Activated gamma-delta T cell treated with Interleukin-2 at 50 U/mL for 16 hours (primary cell): Measurements from ENCODE around the gene CEP350.
"Not testable (repeated sequence)": the region's sequence is repeated elsewhere in the genome, so short reads cannot be mapped to it uniquely, and the experiment has no call there.

Experiments used
- DNase-seq: peaks from one replicate; pipeline ENCODE4 v3.0.0-alpha.2; 2020

Gene CEP350

DNA sequence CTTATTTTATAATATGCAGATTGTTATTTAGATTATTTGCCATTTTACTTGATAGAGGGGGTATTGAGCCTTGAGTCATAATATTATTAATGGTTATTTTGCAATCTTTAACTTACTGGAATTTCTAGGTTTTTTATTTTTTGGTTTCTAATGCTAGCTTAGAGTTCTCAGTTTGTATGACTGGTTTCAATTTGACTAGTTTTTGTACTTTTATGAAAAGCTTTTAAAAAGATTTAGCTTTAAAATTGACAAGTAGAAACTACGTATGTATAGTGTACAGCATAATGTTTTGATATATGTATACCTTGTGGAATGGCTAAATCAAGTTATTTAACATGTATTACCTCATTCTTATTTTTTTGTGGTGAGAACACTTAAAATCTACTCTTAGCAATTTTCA lies 41.5 kb downstream of the CEP350 start:
- DNase-seq = no peak

DNA sequence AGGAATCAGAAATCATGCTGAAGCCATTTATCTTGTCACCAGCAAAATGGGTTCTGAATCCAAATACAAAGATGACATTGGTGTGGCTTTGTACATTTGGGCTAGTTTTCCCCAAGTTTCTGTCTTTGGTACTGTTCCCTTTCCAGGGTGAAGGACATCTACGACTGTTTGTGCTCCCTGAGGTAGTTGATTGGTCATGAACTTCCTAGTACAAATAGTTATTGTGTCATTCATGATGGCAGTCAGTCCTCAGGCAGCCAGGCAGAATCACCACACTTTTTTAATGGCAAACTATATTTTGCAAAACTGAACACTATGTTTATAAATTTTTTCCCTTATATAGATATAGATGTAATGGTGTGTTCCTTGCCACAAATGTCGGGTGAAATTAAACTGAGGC lies 46.0 kb downstream of the CEP350 start:
- DNase-seq = no peak

DNA sequence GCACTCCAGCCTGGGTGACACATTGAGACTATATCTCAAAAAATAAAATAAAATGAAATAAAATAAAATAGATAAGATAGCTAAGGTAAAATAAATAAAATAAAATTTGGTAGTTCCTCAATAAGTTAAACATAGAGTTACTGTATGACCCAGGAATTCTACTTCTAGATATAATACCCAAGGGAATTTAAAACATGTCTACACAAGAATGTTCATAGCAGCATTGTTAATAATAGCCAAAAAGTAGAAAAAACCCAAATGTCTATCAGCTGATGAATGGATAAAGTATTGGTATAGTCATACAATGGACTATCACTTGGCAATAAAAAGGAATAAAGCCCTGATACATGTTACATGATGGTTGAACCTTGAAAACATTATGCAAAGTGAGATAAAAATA lies 47.8 kb downstream of the CEP350 start:
- no peak for DNase-seq

DNA sequence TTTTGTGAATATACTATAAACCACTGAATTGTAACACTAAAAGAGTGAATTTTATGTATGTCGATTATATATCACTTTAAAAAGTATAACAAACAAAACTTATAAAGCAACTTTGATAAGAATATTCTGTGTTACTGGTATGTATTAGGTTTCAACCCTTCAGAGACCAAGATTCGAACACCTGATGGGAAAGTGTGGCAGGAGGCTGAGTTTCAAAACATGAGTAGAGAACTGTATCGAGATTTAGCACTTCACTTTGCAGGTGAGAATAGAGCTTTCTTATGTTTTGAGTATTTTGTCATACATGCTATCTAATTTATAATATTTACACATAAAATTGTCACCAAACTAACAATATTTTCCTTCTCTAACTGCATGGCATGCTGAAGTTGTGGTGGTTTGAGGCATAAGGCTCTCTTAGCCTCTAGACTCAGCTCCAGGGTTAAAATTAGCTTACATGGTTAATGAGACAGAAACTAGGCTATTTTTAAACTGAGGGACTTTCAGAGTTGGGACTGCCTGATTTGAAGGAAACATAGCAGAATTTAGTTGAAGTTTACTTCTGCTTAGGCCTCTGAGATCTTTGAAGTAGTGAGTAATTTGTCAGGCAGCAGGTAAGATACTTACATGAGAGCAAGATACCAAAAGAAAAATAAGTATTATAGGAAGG lies 48.6 kb downstream of the CEP350 start:
- no peak for DNase-seq

DNA sequence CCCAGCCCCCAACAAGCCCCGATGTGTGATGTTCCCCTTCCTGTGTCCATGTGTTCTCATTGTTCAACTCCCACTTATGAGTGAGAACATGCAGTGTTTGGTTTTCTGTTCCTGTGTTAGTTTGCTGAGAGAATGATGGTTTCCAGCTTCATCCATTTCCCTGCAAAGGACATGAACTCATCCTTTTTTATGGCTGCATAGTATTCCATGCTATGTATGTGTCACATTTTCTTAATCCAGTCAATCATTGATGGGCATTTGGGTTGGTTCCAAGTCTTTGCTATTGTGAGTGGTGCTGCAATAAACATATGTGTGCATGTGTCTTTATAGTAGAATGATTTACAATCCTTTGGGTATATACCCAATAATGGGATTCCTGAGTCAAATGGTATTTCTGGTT lies 52.2 kb downstream of the CEP350 start:
- DNase-seq = not testable (repeated sequence)

DNA sequence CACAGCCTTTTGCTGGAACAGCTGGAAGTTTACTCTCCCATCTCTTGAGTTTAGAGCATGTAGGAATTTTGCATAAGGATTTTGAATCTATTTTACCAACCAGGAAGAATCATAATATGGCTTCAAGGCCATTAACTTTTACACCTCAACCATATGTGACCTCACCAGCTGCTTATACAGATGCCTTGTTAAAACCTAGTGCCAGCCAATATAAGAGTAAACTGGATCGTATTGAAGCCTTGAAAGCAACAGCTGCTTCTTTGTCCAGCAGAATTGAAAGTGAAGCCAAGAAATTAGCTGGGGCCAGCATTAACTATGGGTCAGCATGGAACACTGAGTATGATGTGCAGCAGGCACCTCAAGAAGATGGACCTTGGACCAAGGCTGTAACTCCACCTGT lies 65.4 kb downstream of the CEP350 start:
- no peak for DNase-seq

DNA sequence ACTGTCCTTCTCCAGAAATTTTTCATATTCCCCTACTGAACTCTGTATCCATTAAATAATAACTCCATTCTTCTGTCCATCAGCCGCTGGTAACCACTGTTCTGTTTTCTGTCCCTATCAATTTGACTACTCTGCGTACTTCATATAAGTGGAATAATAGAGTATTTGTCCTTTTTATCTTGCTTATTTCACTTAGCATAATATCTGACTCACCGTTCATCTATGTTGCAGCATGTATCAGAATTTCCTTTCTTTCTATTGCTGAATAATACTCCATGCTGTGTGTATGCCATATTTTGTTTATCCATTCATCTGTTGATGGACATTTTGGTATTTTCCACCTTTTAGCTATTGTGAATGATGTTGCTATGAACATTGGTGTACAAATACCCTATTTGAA lies 71.9 kb downstream of the CEP350 start:
- DNase-seq = no peak

DNA sequence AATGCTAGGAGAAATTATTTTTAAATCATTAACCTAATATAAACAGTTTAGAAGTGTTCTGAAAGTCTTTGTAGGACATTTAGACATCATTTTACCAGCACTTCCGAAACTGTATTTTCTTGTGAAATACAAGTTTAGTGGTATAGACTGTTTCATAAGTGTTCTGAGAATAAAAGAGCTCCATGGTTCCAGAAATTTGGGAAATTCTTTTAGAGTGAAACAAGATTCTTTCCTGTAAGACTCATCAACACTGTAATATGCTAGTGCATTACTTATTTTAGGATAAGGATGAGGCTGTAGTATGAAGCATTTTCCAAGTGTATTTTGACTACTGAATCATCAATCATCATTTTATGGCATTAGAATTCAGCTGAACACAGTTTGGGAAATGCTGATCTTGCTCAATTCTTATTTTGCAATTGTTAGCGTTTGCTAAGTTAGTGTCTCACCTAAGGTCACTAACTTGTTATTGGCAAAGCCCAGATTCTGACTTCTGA lies 73.4 kb downstream of the CEP350 start:
- DNase-seq = no peak

DNA sequence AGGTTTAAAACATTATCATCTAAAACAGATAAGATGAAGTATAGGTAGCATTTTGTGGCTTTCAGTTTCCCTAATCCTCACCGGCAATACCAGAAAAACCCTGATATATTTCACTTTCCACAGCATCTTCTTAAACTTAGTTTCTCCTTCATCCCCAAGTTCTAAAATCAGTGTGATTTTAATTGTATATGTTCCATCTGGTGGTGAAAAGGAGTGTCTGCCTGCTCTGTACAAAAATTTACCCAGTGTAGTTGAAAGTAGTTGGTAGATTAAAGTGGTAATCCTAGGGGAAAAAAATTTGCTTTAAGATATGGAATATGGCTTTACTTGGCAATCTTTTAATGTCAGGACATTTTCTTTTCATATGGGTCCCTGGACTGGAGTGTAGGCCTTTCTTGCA lies 74.3 kb downstream of the CEP350 start:
- DNase-seq = no peak

DNA sequence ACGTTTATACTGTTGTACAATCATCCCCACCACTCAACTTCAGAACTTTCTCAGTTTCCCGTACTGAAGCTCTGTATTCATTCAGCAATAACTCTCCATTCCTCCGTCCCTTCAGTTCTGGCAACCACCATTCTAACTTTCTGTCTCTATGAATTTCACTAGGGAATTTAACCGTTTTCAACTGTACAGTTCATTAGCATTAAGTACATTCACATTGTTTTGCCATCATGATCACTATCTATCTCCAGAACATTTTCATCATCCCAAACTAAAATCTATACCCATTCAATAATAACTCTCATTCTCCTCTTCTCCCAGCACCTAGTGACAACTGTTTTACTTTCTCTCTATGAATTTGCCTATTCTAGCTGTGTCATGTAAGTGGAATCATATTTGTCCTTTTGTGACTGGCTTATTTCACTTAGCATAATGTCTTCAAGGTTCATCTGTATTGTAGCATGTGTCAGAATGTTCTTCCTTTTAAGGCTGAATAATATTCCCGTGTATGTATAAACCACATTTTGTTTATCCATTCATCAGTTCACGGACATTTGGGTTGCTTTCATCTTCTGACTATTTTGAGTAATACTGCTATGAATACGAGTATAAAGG lies 75.0 kb downstream of the CEP350 start:
- DNase-seq = no peak

DNA sequence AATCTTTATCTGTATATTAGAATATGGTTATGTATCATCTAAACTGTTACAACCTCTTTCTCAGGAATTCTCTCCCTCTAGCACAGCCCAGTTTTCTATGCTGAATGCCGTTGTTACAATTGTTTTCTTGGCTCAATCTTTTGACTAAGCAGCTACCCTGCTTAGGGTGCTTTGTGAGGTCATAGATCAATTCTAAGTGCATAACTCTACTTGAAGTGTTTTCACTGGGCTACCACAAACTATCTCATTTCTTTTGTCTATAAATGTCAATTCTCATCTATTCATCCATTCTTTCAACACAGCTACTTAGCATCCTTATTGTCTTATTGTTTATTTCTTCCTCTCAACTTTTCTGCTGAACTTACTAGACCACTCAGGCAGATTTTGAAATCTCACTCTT lies 77.1 kb downstream of the CEP350 start:
- no peak for DNase-seq

DNA sequence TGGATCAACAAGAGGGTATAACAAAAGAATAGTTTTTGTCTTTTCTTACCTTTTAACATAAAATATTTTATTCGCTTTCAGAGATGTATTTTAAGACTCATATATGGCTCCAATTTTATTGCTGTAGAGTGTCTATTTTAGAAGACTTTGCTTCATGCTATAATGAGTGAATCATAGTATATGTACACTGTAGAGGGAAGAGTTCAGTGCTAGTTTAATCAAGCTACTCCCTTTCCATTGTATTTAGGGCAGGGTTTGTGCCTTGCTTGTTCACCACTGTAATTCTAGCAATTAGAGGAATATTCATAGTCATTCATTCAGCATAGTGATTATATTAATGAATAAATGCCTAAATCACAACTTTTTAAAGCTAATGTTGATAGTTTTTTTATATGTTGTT lies 78.8 kb downstream of the CEP350 start:
- DNase-seq = no peak

DNA sequence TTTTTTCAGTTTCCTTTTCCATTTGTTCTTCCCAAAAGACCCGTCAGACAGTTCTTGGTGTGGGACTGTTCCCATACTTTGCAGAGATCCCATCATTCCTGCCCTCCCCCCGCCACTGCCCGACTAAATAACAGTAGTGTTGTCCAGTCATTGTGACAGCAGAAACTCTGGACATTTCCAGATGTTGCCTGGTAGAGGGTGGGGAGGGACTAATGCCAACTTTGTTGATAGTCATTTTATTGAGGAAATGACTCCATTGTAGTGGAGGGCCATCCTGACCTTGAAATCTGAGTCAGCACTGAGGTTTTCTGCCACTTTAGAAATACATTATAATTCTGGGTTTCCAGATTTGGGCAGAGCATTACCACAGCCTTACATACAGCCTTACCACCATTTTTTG lies 85.4 kb downstream of the CEP350 start:
- DNase-seq = no peak

DNA sequence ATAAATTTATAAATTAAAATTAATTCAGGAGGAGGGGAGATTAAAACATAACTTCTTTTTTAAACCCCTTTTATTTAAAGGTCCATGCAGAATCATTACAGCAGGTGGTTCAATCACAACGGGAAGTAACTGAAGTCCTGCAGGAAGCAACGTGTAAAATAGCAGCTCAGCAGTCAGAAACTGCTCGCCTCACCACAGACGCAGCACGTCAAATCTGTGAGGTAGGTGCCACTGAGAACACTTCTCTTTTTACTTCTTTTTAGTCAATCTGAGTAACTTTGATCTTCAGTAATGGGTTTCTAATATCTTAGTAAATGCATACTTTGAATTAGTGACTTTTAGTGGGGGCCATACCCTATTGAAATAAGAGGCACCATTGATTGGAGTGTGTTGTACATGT lies 87.0 kb downstream of the CEP350 start:
- DNase-seq = no peak

DNA sequence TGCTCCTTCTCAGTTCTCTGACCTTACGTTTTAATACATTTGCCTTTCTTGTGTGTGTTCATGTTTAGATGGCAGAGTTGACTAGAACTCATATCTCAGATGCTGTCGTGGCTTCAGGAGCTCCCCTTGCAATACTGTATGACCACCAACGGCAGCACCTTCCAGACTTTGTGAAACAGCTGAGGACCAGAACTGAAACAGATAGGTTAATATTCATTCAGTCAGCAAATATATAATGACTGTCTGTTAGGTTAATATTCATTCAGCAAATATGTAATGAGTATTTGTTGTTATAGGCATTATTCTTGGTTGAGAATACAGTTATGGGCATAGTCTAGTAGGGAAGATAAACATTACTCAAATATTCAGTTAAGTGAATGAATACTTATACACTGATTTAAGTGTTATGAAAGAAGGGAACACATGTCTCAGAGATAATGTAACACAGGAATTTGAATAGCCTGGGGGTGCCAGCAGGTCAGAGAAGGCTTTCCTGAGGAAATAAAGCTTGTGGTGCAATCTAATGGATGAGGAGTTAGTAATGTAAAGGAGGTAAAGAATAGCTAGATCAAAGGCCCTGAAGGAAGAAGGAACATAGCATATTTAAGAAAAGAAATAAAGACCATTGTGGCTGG lies 88.5 kb downstream of the CEP350 start:
- DNase-seq = no peak

DNA sequence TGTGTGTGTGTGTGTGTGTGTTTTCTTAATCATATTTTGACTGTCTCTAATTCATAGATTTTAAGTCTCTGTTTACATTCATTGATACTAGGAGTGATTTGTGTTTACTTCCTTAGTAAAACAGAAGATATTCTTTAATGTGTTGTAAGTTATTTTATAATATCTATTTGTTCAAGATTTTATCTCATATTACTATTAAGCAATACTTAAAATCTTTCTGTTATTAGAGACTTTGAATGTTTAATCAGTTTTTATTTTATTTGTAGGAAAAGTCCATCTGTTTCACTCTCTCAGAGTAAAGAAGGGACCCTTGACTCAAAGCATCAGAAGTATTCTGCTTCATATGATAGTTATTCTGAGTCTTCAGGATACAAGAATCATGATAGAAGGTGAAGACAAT lies 89.2 kb downstream of the CEP350 start:
- DNase-seq = no peak

DNA sequence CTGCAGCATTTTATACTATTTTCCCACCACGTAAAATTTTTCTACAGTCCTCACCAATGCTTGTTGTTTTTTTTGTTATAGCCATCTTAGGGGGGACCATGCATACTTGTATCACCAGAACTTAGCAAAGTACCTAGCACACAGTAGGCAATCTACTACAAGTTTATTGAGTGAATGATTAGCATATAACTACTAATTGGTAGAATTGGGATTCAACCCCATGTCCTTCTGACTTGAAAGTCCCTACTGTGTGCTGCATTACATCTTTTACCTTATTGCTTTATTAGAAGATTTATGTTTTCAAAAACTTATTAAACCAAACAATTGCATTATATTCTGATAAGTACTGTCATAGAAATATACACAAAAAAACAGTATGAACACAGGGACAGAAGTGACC lies 92.1 kb downstream of the CEP350 start:
- no peak for DNase-seq

DNA sequence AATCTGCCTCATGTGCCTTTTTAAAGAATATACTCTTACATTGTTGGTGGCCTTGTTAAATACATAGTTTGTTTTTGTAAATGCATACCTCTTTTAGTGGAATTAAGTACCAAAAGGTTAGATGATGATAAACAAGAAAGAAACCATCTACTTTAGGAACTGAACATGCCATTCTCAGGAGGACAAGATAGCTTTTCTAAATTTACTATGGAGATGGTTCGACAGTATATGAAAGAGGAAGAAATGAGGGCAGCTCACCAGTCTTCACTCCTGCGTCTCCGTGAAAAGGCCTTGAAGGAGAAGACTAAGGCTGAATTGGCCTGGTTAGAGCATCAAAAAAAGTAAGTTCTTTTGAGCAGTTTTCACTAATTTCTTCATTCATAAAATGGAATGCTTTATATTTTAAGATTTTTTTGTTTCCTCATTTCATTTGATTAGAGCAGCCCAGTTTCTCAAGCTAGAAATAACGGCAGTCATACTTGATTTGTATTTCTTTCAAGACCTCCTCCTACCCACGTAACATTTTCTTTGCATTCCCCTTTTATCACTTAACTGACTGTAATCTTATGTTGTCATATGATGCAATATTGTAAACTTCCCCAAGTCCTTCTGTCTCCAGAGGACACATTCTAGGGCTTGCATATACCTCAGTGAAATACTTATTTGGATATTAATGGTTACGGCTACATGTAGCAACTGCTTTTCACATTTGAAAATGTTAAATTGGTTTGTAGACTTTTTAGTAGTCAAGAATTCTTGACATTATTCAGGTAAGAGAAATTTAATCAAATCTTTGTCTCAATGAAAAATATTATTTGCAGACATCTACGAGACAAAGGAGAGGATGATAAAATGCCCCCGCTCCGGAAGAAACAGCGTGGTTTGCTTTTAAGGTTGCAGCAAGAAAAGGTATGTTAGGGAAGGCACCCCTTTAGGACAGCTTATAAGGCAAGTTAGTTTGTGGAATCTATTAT lies 99.3 kb downstream of the CEP350 start:
- no peak for DNase-seq

DNA sequence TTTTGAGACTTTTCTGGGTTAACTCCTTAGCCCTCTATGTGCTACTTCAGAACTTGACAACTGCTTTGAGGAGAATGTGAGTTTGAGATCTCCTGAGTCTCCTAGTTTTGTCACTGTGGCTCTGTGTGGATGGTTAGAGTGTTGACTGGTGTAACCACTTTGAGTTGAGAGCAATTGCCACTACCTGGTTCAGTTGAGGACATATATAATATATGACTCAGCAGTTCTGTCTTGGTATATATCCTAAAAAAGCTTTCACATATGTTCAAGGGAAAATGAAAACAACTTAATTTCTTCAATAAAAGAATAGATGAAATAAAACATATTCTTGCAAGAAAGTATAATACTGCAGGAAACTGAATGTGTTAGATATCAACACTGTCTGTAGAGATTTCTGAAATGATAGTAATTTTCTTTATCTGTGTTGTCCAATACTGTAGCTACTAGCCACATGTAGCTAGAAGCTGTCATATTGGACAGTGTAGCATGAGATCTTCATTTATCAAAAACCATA lies 103.3 kb downstream of the CEP350 start:
- no peak for DNase-seq

DNA sequence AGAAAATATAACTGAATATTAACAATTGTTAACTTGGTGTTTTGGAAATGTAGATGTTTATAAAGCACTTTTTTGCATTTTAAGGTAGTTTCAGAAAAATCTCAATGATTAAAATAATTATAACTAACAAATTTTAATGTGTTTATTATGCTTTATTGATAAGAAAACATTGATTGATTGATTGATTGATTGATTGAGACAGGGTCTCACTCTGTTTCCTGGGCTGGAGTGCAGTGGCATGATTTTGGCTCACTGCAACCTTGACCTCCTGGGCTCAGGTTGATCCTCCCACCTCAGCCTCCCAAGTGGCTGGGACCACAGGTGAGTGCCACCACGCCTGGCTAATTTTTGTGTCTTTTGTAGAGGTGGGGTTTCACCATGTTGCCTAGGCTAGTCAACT lies 106.4 kb downstream of the CEP350 start:
- no peak for DNase-seq

DNA sequence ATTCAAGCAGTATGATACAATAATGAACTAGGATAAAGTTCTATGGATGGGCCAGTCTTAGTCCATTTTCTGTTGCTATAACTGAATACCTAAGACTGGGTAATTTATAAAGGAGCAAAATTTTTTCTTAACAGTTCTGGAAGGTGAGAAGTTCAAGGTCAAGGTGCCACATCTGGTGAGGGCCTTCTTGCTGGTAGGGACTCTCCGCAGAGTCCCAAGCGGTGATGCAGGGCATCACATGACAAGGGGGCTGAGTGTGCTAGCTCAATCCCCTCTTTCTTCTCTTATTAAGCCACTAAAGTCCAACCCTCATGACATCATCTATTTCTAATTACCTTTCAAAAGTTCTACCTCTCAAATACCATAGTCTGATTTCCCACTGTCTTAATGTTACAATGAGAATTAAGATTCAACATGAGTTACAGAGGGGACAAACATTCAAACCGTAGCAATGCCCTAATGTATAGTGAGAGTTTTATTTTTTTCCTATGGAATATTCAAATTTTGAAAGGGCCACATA lies 107.9 kb downstream of the CEP350 start:
- no peak for DNase-seq

DNA sequence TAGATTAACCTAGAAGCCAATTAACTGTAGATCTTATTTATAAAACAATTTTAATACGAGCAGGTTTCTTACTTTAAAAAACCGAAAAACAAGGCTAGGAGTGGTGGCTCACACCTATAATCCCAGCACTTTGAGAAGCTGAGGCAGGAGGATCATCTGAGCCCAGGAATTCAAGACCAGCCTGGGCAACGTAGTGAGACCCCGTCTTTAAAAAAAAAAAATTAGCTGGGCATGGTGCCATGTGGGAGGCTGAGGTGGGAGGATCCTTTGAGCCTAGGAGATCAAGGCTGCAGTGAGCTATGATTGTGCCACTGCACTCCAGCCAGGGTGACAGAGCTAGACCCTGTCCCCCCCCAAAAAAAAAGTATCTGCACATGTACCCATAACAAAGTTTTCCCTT lies 110.8 kb downstream of the CEP350 start:
- DNase-seq = no peak

DNA sequence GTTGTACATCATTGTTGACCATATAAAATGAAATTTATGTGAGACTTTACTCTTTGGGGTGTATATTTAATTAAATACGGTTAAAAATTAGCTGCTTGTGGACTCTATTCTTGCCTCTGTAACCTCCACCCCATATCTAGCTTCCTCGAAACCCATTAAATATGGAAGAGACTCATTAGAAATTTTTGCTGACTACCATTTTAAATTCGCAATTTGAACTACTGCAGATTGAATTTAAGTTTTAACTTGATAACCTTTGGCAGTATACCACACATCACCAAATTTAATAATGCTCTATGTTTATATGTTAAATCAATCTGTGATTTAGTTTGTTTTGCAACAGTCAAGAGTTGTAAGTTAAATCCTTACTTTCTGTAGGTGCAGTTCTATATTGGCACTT lies 111.5 kb downstream of the CEP350 start:
- no peak for DNase-seq
